GM18868 (cell line): ENCODE results near the gene GTF2H4.

ENCODE experiments used
- ATAC-seq: cut with Tn5 transposase; IDR thresholded peaks from one replicate; pipeline ENCODE4 v1.9.1; 2021; ENCODE audit warnings: mild to moderate bottlenecking, moderate library complexity; ENCODE audit not compliant: unreplicated experiment

The GTF2H4 gene

DNA sequence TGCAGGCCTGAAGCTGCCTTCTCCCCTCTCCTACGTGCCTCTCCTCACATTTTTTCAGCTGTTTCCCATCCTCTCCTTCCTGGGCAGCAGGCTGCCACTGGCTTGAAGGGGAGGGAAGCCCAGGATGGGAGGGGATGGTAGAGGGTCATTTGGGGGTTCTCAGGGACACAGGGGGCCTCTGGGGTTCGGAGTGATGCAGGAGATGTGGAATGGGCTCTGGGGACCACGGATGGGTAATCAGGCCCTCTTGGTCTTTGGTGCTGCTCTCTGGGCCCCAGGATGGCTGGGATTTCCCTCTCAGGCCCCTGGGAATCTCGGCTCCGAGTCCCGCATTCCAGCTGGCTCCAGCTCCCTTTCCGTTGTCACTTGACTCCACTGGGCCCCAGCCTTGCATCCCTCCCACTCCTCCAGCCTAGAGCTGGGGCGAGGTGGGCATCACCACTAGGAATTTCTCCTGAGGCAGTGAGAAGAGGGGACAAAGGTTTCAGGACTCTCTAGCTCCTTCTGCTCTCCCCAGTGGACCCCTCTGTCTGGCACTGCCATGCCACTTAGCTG, 25.7 kb upstream of the GTF2H4 start:
- no peak for ATAC-seq

DNA sequence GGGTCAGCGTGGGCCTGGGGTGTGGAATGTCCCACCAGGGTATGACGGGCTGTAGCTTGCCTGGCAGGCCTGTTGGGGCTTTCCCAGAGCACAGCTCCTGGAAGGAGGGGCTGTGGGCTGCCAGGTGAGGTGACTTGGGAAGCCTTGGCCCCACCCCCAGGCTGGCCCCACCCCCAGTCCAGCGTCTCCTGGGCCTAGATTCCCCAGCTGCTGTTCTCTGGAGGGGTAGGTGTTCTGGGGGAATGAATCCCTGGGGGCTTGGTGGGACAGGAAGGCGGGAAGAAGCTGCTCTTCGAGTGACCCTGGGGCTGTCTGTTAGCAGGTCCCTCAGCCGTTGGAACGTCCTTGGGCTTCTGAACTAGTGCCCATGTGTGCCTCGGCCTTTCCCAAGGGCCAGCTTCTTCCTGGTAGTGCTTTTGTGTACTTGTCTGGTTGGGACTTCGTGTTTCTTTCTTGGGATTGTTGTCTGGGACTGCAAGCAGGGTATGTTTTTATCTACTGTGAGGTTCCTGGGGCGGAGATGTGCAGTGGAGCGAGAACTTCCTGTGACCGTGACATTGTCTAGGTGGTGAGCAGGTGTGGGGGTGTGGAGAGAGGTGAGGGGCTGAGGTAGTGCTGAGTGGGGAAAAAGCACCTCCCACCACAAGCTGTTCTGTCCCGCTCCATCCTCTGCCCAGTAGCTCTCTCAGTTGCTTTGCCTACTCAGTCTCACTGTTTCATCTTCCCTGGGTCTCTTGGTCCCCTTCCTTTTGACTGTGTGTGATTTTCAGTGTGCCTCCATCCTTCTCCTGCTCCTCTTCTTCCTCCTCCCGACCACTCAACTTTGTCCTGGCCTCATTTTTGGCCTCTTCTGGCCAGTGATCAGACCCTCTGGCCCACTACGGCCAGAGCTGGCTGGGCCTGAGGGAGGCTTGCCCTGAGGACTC, 25.0 kb upstream of the GTF2H4 start:
- ATAC-seq: no peak

GRCh38 chr6:30883685-30884520, 24.1 kb upstream of the GTF2H4 start, which contains the start of gene DDR1:
Gene DDR1 (plus strand): TSS chr6:30884519. CDS start chr6:30888730, 4,211 bp downstream.
- peak; percentile 35 for ATAC-seq

- ATAC-seq: peak; percentile 35
Observed at GRCh38 chr6:30884521-30885480, 23.2 kb upstream of the GTF2H4 start.

- ATAC-seq: no peak
Observed at GRCh38 chr6:30885481-30885998, 22.5 kb upstream of the GTF2H4 start.

GRCh38 chr6:30885999-30886896, 21.8 kb upstream of the GTF2H4 start:
- no peak for ATAC-seq

- ATAC-seq: no peak
Observed at GRCh38 chr6:30886897-30887255, 21.1 kb upstream of the GTF2H4 start.

DNA sequence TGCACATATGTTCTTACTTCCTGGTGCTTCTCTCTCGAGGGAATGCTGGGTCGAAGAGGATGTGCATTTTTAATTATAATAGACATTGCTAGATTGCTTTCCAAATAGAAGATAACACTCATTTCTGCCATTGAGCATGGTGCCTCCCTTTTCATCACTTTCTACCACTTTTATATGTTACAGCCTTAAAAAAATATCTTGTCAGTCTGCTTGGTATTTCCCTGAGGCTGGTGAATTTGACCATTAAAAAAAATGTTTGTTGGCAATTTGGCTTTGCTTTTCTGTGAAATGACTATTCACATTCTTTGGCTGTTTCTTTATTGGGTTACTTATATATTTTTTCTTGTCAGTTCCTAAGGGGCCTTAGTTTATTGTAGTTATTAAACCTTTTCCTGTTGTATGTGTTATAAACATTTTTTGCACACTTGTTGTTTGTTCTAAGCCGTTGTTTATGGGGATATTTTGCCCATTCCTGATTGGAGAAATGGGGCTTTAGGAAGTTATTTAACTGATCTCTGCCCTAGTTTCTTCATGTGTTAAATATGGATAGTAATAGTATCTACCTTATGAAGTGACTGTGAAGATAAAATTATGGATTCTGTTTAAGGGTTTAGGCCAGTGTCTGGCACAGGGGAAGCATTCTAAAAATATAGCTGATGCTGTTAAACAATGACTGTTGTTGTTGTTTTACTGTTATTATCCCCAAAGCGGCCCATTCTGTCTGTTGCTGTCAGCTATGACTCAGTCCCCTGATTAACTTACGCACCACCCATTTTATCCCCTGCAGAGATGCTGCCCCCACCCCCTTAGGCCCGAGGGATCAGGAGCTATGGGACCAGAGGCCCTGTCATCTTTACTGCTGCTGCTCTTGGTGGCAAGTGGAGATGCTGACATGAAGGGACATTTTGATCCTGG, 19.8 kb upstream of the GTF2H4 start:
- no peak for ATAC-seq

GRCh38 chr6:30888816-30889495, 19.1 kb upstream of the GTF2H4 start:
- no peak for ATAC-seq

GRCh38 chr6:30889496-30889885, 18.5 kb upstream of the GTF2H4 start:
- ATAC-seq: no peak

DNA sequence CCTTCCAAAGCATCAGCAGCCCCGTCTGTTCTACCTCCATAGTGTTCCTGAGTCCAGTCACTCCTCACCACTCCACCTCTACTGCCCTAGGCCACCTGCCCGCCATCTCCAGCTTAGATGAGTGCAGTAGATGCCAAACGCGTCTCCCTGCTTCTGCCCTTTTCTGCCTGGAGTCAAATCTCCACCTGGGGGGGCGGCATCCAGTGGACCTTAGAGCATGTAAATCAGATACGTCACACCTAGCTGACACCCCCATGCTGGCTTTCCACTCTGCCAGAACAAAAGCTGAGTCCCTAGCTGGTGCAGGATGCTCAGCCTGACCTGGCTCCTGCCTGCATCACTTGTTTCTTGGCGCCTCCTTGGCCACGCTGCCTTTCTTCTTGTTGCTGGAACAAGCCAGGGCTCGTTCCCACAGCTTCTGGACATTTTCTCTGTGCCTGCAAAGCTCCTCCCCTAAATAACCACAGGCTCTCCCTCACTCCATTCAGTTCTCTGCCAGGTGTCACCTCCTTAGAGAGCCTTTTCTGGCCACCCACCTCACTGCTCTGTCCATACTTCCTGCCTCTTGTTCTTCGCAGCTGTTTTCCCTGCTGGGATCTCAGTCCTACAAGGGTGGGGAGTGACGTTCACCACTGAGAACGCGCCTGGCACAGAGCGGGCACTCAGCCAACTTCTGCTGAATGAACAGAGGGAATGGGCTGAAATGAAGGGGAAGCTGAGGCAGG, 17.9 kb upstream of the GTF2H4 start:
- ATAC-seq: no peak

DNA sequence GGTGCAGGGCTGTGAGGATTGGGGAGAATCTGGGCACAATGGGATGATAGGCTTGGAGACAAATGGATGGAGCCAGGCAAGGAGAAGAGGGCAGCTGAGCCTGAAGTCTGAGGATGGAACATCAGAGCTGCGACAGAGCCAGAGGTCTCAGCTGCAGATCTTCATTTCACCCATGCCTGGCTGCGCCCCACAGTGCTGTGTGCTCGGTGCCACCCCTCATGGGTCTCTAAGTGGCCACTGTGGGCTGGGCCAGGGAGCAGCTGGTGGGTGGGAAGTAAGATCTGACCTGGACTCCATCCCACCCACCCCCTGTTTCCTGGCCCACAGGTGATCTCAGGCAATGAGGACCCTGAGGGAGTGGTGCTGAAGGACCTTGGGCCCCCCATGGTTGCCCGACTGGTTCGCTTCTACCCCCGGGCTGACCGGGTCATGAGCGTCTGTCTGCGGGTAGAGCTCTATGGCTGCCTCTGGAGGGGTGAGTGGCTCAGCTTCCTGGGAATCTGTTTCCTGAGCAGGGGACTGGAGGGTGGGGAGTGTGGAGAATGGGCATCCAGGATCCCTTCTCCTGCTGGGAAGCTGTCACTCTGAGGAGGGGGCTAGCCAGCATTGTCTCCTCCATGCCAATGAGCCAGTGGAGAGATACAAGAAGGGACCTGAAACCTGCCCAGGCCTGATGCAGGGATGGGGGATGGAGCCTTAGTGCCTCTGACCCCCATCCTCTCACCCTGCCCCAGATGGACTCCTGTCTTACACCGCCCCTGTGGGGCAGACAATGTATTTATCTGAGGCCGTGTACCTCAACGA, 17.2 kb upstream of the GTF2H4 start:
- ATAC-seq: no peak

DNA sequence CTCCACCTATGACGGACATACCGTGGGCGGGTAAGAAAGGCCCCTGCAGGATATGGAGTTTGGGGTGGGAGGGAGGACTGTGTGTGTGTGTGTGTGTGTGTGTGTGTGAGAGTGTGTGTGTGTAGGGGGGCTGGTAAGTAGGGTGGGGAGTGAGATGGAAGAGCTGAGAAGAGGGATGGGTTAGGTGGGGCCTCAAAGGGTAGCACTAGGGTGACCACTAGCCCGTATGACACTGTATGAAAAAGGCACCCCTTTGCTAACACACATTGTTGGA, 16.6 kb upstream of the GTF2H4 start:
- no peak for ATAC-seq

DNA sequence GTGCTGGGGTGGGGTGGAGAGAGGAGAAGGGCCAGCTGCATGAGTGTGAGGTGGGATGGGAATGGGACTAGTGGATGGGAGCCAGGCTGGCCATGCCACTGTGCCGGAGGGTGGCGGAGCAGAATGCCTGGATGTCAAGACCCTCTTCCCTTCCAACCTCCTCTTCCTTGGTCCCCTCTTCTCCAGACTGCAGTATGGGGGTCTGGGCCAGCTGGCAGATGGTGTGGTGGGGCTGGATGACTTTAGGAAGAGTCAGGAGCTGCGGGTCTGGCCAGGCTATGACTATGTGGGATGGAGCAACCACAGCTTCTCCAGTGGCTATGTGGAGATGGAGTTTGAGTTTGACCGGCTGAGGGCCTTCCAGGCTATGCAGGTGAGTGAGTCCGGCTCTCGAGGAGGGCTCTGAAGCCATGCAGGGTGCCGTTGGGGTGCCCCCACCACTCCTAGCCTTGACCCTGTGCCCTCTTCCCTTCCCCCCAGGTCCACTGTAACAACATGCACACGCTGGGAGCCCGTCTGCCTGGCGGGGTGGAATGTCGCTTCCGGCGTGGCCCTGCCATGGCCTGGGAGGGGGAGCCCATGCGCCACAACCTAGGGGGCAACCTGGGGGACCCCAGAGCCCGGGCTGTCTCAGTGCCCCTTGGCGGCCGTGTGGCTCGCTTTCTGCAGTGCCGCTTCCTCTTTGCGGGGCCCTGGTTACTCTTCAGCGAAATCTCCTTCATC, 16.0 kb upstream of the GTF2H4 start:
- ATAC-seq: no peak

DNA sequence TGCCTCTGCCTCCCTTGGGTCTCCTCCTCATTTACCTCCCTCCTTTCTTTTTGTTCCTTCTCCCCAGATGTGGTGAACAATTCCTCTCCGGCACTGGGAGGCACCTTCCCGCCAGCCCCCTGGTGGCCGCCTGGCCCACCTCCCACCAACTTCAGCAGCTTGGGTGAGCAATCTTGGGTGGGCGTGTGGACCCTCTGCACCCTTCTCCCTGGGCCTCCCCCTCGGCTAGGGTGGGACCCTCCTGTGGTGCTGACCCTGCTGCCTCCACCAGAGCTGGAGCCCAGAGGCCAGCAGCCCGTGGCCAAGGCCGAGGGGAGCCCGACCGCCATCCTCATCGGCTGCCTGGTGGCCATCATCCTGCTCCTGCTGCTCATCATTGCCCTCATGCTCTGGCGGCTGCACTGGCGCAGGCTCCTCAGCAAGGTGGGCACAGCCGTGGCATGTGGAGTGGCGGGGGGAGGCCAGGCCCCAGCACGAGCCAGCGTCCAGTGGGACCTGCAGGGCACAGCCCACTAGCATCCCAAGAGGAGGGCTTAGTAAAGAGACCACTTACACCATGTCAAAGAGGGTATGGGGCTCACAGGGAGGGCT, 14.9 kb upstream of the GTF2H4 start:
- no peak for ATAC-seq
